Naive thymus-derived CD8-positive, alpha-beta T cell (primary cell): ENCODE data around the gene PROP1. TPM values are rescaled to one million over a fixed set of nuclear protein-coding genes. Genes with fewer than 3 reads are reported as not detected.
A peak's percentile ranks its signal among the peaks of the same experiment; 100 is the strongest.

ENCODE experiments used
- ATAC-seq, 2 donors: fragments of 150-1000 bp; cut with Tn5 transposase in 1 of 2; sonication (Bioruptor Pico), chemical (Tn5 transposase) in 1 of 2; 1 replicate in 1 of 2; 2 replicates in 1 of 2; pipeline ENCODE4 v1.10.0; 2021; ENCODE audit warnings: mild to moderate bottlenecking in 2 of 2, moderate library complexity in 2 of 2
- POLR2A ChIA-PET: fragments of 350-600 bp; sonication (Branson Sonifier 250); formaldehyde crosslinking; loops from one replicate; lab custom pipeline; 2021; ENCODE audit warnings: antibody characterized with exemption; lab: Charles Lee
- DNase-seq, 10 donors: peaks; one replicate each; pipeline versions ENCODE4 v3.0.0 to v3.0.0-alpha.2; 2020 to 2022
- H3K27ac Mint-ChIP-seq, 10 donors: one replicate each; pipeline ENCODE4 v1.8.0; 2020 to 2022; ENCODE audit warnings: mild to moderate bottlenecking in 10 of 10, mixed read lengths in 10 of 10, moderate library complexity in 4 of 10, inconsistent platforms in 1 of 10
- H3K27me3 Mint-ChIP-seq, 5 donors: one replicate each; pipeline ENCODE4 v1.8.0; 2021 to 2022; ENCODE audit warnings: mixed read lengths in 5 of 5
- H3K36me3 Mint-ChIP-seq, 3 donors: one replicate each; pipeline ENCODE4 v1.8.0; 2020 to 2022; ENCODE audit warnings: mixed read lengths in 3 of 3, mild to moderate bottlenecking in 2 of 3, inconsistent platforms in 1 of 3
- H3K4me1 Mint-ChIP-seq, 4 donors: one replicate each; pipeline ENCODE4 v1.8.0; 2021 to 2022; ENCODE audit warnings: mixed read lengths in 4 of 4
- H3K4me3 Mint-ChIP-seq, 10 donors: one replicate each; pipeline ENCODE4 v1.8.0; 2020 to 2022; ENCODE audit warnings: mild to moderate bottlenecking in 10 of 10, mixed read lengths in 10 of 10, moderate library complexity in 6 of 10, inconsistent platforms in 1 of 10
- H3K9me3 Mint-ChIP-seq, 9 donors: one replicate each; pipeline ENCODE4 v1.8.0; 2020 to 2022; ENCODE audit warnings: mixed read lengths in 9 of 9, mild to moderate bottlenecking in 3 of 9, inconsistent platforms in 1 of 9, moderate library complexity in 1 of 9
- polyA plus RNA-seq, 3 donors: library from polyadenylated mRNA; unstranded; fragments of 300-500 nt; fragmentation: Illumina TruSeq; gene quantifications; one replicate each; pipeline ENCODE4 v1.2.3, GENCODE V29; 2021
- total RNA-seq, 8 experiments: library from RNA in 2 of 8; stranded (reverse) in 2 of 8; gene quantifications; one replicate each; pipeline ENCODE4 v1.2.3 and lab custom pipeline; 2021 to 2026

Gene PROP1
- total and polyA plus RNA-seq, 5 experiments from 2014 or later, result not detected

DNA sequence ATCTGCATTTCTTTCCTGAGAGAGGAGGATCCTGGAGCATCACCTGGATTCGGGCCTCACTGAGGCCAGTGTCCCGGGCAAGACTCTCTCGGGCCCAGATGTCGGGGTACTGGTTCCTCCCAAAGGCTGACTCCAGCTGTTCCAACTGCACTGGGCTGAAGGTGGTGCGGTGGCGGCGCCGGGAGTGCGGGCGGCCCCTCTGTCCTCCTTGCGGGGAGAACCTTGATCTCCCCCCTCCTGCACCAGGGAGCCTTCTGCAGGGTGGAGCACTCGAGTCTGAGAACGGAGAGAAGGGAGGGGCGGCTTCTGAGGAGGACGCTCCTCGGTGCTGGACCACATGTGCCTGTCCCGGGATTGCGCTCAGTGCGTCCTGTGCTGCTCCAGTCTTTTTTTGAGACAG, 2.0 kb downstream of the PROP1 start:
- H3K4me1 Mint-ChIP-seq, result peaks cover 0 to 4% (median 0%) of the 10 kb centered on the region in 4 donors
- H3K27me3 Mint-ChIP-seq, result peaks cover 5 to 24% (median 18%) of the 10 kb centered on the region in 5 donors
- POLR2A ChIA-PET, result no interaction called here
- no peak overlapping the region for H3K27ac Mint-ChIP-seq
- no peak overlapping the region for H3K4me3 Mint-ChIP-seq
- DNase-seq, result no peak
- H3K9me3 Mint-ChIP-seq, result no peaks in the 10 kb centered on the region
- H3K36me3 Mint-ChIP-seq, result no peaks in the 10 kb centered on the region
- no peak for ATAC-seq

DNA sequence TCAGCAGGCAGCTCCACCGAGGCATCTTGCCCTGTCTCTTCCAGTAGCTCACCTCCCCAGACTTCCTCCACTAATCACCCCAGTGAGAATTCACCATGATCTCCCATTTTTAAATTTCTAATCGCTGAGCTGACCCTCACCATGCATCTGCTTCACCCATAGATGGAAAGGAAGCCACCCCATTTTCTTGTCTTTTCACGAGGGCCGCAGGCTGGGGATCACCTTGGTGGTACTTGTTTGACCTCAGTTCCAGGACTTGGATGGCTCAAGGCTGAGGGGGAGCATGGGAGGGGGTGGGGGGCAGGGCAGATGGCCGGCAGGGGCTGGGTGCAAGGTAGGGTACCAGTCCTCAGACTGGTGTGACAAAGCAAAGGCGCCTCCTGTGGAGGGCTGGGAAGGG, 3.6 kb downstream of the PROP1 start:
- ATAC-seq, result no peak

DNA sequence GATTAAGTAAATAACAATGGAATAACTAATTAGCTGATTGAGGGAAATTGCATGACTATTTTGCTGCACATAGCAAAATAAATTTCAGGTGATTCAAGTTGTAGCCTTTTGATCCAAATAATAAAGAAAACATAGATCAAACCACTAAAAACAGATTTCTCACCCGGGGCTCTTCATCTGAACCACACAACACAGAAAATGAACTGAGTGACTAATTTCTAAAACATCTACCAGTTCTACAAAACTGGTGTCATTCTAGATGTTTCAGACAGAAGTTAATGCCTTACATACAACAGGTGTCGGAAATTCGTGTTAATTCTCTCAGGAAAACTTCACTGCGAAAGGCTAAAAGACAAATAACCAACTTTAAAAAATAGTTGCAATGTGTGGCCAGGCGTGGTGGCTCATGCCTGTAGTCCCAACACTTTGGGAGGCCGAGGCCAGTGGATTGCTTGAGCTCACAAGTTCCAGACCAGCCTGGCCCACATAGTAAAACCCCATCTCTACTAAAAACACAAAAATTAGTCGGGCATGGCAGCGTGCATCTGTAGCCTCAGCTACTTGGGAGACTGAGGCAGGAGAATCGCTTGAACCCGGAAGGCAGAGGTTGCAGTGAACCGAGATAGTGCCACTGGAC, 6.9 kb downstream of the PROP1 start:
- H3K27me3 Mint-ChIP-seq, result peaks cover 11 to 47% (median 37%) of the 10 kb centered on the region in 5 donors
- POLR2A ChIA-PET, result no interaction called here
- no peaks in the 10 kb centered on the region for H3K9me3 Mint-ChIP-seq
- DNase-seq, result no peak
- ATAC-seq, result no peak
- H3K4me1 Mint-ChIP-seq, result peaks cover 2 to 16% (median 8%) of the 10 kb centered on the region in 4 donors
- no peak overlapping the region for H3K4me3 Mint-ChIP-seq
- no peaks in the 10 kb centered on the region for H3K36me3 Mint-ChIP-seq
- H3K27ac Mint-ChIP-seq, result no peak overlapping the region

More for the DNA sequence above, 3.6 kb downstream of the PROP1 start:
- POLR2A ChIA-PET, result no interaction called here
- Mint-ChIP-seq H3K36me3 (no peaks in the 10 kb centered on the region), H3K4me1 (peaks cover 0 to 4% (median 0%) of the 10 kb centered on the region in 4 donors), H3K9me3 (no peaks in the 10 kb centered on the region), H3K27ac (no peak overlapping the region), H3K27me3 (peaks cover 6 to 27% (median 21%) of the 10 kb centered on the region in 5 donors), H3K4me3 (no peak overlapping the region)
- DNase-seq, result no peak

DNA sequence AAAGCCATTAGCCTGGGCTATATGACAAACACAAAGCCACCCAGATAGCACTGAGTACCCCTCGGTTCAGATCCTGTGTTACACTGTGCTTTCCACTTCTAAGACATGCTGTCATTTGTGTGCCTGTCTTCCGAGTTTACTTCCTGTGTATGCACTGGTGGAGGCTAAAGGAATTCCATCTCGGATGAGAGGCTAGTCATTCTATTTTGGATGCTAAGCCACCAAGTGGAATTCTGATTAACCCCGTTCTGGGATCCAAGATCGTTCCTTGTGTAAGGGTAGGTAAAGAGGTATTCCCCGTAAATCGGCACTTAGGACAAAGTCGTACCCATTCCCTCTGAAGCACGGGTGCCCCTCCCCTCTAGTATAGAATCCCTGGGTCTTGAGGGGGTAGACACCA, 8.7 kb downstream of the PROP1 start:
- H3K27ac Mint-ChIP-seq, result no peak overlapping the region
- no peaks in the 10 kb centered on the region for H3K9me3 Mint-ChIP-seq
- POLR2A ChIA-PET, result no interaction called here
- H3K36me3 Mint-ChIP-seq, result no peaks in the 10 kb centered on the region
- H3K4me3 Mint-ChIP-seq, result no peak overlapping the region
- H3K27me3 Mint-ChIP-seq, result peaks cover 11 to 59% (median 49%) of the 10 kb centered on the region in 5 donors
- peaks cover 2 to 18% (median 11%) of the 10 kb centered on the region in 4 donors for H3K4me1 Mint-ChIP-seq
- ATAC-seq (no peak), DNase-seq (no peak)

DNA sequence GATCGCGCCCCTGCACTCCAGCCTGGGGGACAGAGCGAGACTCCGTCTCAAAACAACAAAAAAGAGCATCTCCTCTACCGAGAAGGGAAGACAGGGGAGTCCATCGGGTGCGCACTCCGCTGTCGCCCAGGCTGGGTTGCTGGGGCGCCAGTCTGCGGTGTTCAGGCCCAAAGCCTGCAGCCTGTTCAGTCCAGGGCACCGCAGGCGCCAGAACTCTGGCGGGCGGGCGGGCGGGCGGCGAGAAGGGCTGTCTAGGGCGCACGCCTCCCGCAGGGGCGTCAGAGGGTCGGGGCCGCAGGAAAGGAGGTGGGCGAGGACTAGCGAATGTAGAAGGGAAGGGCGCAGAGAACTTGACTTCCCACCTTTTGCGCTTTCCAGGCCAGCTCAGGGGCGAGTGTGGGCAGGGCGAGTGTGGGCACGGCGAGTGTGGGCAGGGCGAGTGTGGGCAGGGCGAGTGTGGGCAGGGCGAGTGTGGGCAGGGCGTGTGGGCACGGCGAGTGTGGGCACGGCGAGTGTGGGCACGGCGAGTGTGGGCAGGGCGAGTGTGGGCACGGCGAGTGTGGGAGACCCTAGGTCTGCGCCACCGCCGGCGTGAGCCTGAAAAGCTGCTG, 10.5 kb downstream of the PROP1 start:
- peak; percentile 32 to 49 for ATAC-seq
- Mint-ChIP-seq H3K4me3 (peak overlapping the region in 8 of 10 donors; percentile 39 to 83 (median 68)), H3K4me1 (peaks cover 7 to 33% (median 15%) of the 10 kb centered on the region in 4 donors), H3K9me3 (no peaks in the 10 kb centered on the region), H3K27ac (peak overlapping the region in 1 of 10 donors; percentile 73), H3K36me3 (no peaks in the 10 kb centered on the region), H3K27me3 (peaks cover 16 to 68% (median 48%) of the 10 kb centered on the region in 5 donors)
- DNase-seq, result no peak
- POLR2A ChIA-PET, result no interaction called here

DNA sequence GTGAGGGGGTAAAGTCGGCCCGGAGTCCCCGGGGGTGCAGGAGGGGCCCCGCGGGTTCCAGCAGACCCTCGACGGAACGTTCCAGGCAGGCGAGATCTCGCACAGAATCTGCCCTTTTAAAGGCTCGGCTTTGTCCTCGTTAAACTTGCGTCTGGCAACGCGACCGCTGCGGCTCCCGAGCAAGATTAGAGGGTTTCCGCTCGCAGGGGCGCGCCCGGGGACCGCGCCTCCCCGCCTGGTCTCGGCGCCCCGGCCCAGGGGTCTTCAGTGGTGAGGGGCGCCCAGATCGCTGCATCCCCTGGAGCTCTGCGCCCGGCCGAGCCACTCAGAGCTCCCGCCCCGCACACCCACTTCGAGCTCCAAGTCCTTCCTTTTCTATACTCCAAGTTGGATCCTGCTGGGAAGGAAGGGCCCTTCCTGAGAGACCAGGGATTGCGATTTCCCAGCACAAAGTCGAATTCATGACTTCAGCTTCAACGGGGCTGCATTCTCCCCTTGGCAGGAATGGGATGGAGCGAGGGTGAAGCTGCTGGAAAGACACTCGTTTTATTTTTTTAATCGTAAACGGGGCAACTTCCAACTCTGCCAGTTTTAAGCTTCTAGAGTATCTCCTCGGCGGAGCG, 11.3 kb downstream of the PROP1 start:
- ATAC-seq, result peak; percentile 42 to 52
- Mint-ChIP-seq H3K27ac (peak overlapping the region in 3 of 10 donors; percentile 14 to 73 (median 37)), H3K4me3 (peak overlapping the region; percentile 37 to 83 (median 68))

DNA sequence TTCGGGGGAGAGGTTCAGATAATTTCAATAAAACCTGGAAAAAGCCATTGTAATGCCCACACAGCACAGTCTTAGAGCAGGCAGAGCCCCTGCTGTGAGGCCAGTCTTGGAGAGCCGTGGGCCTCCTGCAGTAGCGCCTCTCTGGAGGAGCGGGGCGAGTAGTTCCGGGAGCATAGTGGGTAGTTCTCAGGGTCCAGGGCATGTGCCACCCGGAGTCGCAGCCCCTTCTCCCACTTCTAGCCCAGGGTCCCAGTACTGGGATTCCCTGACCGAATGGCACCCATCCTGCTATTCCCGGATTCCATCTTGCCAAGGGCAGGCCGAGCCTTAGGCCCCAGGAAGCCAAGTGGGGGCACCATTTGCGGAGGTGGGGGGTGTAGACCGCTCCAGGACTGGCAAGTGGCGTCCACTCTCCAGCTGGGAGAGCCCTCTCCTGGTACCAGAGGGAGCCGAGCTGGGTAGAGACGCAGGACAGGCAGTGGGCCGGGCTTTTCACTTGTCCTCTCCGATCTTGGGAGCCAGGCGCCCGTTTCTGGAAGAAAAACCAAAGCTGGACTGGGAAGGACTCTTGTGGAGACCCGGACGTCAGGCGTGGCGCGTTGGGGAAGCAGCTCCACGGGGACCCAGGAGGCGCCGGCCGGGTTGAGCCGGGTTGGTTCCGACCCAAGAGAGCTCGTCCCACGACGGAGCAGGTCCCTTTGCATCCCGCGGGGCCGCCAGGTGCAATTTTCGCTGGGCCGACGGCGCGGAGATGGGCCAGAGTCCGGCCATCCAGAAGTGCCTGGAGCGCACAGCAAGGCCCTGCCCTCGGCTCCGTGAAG, 12.1 kb downstream of the PROP1 start:
- H3K36me3 Mint-ChIP-seq, result no peaks in the 10 kb centered on the region
- DNase-seq (no peak), ATAC-seq (peak in 1 of 2 donors; percentile 17)
- H3K27ac Mint-ChIP-seq, result peak overlapping the region in 1 of 10 donors; percentile 53
- H3K9me3 Mint-ChIP-seq, result no peaks in the 10 kb centered on the region
- H3K27me3 Mint-ChIP-seq, result peaks cover 13 to 68% (median 44%) of the 10 kb centered on the region in 5 donors
- H3K4me3 Mint-ChIP-seq, result peak overlapping the region in 6 of 10 donors; percentile 9 to 83 (median 59)
- POLR2A ChIA-PET, result no interaction called here
- H3K4me1 Mint-ChIP-seq, result peaks cover 7 to 33% (median 15%) of the 10 kb centered on the region in 4 donors

More for the DNA sequence above, 11.3 kb downstream of the PROP1 start:
- POLR2A ChIA-PET, result interaction anchor here (0.6 kb wide), 1 partner anchor 105 kb away, joined by 3 read pairs; no protein-coding TSS in a partner anchor
- Mint-ChIP-seq H3K36me3 (no peaks in the 10 kb centered on the region), H3K9me3 (no peaks in the 10 kb centered on the region), H3K4me1 (peaks cover 7 to 33% (median 15%) of the 10 kb centered on the region in 4 donors), H3K27me3 (peaks cover 14 to 68% (median 47%) of the 10 kb centered on the region in 5 donors)
- DNase-seq, result peak in 2 of 10 donors; percentile 16

DNA sequence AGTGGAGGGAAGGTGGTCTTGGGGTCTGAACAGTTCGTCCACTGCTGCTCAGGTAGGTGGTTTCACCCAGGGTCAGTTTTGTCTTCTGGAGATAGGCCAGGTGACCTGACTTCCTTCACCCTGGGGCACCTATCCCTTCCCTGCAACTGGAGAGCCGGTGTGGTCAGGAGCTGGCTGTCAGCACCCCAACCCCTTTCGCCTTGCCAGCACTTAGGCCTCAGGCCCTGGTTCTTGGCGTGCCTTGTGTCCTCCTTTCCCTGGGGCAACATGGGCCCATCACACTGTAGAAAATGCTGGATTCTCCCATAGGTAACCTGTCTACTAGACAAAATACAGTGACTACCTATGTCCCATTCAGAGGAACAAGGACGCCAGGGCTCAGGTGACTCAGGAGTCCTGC, 13.1 kb downstream of the PROP1 start:
- no peak overlapping the region for H3K4me3 Mint-ChIP-seq
- H3K4me1 Mint-ChIP-seq, result peaks cover 7 to 33% (median 15%) of the 10 kb centered on the region in 4 donors
- no peaks in the 10 kb centered on the region for H3K36me3 Mint-ChIP-seq
- no peak overlapping the region for H3K27ac Mint-ChIP-seq
- POLR2A ChIA-PET, result no interaction called here
- H3K27me3 Mint-ChIP-seq, result peaks cover 13 to 68% (median 44%) of the 10 kb centered on the region in 5 donors
- no peaks in the 10 kb centered on the region for H3K9me3 Mint-ChIP-seq
- no peak for ATAC-seq
- DNase-seq, result no peak

DNA sequence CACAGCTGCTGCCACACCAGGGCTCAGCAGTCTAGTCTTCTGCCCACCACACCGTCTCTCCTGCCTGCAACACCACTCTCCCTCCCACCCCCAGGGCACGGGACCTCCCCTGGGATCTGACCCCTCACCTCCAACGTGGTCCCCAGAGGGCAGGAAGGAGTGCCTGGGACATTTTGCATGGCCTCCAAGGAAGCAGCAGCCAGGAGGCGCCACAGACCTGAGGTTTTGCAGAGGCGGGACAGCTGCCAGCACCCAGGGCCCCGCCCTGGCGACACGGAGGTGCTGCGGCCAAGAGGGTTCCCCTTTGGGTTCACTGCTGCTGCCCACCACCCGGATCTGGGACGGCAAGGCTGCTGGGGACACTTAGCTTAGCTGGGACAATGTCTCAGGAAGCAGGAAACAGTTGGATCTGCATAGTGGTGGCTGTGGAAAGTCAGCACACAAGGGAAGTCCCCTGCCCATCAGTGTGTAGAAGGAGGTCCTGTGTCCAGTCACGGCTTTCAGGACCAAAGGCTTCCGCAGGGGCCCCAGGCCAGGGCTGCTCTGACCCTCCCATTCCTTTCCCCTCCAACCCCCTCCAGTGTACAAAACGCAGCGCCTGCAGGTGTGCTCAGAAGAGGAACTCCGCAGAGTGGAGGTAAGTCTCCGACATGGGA, 13.8 kb downstream of the PROP1 start:
- H3K27ac Mint-ChIP-seq, result no peak overlapping the region
- H3K4me1 Mint-ChIP-seq, result peaks cover 7 to 33% (median 15%) of the 10 kb centered on the region in 4 donors
- H3K36me3 Mint-ChIP-seq, result no peaks in the 10 kb centered on the region
- ATAC-seq, result peak; percentile 53 to 63
- no peak overlapping the region for H3K4me3 Mint-ChIP-seq
- POLR2A ChIA-PET, result no interaction called here
- H3K27me3 Mint-ChIP-seq, result peaks cover 10 to 62% (median 39%) of the 10 kb centered on the region in 5 donors
- no peaks in the 10 kb centered on the region for H3K9me3 Mint-ChIP-seq
- DNase-seq, result peak in 6 of 10 donors; percentile 15 to 36 (median 24)

DNA sequence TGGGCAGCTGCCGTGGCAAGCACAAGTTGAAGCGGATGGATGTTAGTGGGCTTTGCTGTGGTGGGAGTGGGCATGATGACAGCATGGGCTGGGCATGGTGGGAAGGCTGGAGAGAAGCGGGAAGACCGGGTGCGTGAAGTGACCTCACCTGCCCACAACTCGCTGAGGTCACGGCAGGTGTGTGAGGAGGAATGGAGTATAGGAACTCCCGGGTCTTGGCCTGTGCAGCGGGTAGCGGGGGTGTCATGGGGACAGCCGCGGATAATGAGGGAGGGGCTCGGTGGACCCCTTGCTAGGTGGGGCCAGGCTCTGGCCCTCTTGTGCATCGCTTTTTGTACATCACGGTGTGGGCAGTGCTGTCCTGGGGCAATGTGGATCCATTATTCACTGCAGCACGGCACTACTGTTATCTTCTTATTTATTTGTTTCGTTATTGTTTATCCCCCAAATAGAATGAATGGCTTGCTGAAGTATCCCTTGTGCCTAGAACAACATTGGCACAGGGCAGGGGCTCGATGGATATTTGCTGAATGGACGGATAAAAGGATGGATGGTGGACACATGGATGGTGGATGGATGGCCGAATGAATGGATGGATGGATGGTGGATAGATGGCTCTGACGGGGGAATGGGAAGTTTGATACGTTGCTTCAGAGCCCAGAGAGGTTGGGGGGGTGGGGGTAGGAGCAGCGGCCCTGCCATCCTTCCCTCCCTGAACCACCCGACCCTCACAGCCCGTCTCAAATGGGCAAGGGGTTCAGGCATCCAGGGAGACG, 14.6 kb downstream of the PROP1 start:
- Mint-ChIP-seq H3K36me3 (no peaks in the 10 kb centered on the region), H3K27ac (peak overlapping the region in 3 of 10 donors; percentile 24 to 66 (median 29)), H3K4me3 (no peak overlapping the region), H3K4me1 (peaks cover 7 to 33% (median 15%) of the 10 kb centered on the region in 4 donors), H3K9me3 (no peaks in the 10 kb centered on the region), H3K27me3 (peaks cover 10 to 59% (median 34%) of the 10 kb centered on the region in 5 donors)
- ATAC-seq (no peak), DNase-seq (no peak)
- POLR2A ChIA-PET, result no interaction called here

DNA sequence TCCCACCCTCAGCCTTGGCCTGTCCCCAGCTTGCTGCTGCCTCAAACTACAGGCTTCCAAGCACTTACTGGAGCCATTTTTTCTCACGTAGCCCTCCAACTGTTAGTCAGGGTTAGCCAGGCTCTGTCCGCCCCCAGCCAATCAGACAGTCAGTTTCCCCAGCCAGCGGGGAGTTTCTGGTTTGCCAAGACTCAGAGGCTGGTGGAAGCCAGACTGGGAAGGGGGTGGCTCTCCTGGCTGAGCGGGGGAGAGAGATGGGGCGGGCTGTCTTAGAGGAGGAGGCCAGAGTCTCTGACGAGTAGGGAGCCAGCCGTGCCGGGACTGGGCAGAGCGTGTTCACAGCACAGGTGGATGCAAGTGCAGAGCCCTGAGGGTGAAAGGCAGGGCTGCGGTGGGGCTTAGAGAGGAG, 15.3 kb downstream of the PROP1 start:
- no peak for ATAC-seq
- POLR2A ChIA-PET, result no interaction called here
- peaks cover 10 to 55% (median 30%) of the 10 kb centered on the region in 5 donors for H3K27me3 Mint-ChIP-seq

More for the DNA sequence above, 15.3 kb downstream of the PROP1 start:
- H3K4me3 Mint-ChIP-seq, result no peak overlapping the region
- peak overlapping the region in 3 of 10 donors; percentile 29 to 66 (median 51) for H3K27ac Mint-ChIP-seq
- DNase-seq, result no peak
- H3K9me3 Mint-ChIP-seq, result peaks cover 0 to 4% (median 0%) of the 10 kb centered on the region in 9 donors
- peaks cover 7 to 33% (median 15%) of the 10 kb centered on the region in 4 donors for H3K4me1 Mint-ChIP-seq
- peaks cover 0 to 3% (median 3%) of the 10 kb centered on the region in 3 donors for H3K36me3 Mint-ChIP-seq
